HG03139 (cell line): ENCODE measurements around the gene PAQR9.

ENCODE experiments used
- ATAC-seq: cut with Tn5 transposase; IDR thresholded peaks from one replicate; pipeline ENCODE4 v1.9.1; 2021; ENCODE audit not compliant: unreplicated experiment

Gene PAQR9

DNA sequence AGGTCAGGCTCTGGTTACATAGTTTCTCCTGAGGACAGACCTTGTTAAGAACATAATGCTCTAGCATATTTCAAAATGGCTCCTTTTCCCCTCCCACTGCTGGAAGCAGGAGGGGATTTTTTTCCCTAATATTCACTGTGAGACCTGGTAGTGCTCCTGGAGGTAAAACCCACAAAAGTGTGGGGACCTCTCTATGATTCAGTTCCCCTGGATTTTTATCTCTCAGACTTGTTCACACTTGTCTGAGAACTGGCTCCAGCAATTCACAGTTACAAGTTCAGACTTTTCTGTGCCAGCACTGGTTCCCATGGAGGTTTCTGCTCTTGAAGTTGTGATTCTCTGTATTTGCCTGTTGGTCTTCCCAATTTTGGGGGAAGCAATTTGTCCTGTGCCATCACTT is 38.3 kb downstream of the PAQR9 start:
- ATAC-seq = no peak

DNA sequence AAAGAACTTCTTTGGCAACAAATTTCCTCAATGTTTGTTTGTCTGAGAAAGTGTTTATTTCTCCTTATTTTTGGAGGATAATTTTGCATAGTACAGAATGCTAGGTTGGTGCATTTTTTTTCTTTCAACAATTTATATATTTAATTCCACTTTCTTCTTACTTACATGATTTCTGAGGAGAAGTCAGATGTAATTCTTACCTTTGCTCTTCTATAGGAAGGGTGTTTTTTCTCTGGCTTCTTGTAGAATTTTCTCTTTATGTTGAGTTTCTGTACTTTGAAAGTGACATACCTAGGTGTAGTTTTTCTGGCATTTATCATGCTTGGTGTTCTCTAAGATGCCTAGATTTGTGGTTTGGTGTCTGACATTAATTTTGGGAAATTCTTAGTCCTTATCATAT is 39.8 kb downstream of the PAQR9 start:
- ATAC-seq = no peak

DNA sequence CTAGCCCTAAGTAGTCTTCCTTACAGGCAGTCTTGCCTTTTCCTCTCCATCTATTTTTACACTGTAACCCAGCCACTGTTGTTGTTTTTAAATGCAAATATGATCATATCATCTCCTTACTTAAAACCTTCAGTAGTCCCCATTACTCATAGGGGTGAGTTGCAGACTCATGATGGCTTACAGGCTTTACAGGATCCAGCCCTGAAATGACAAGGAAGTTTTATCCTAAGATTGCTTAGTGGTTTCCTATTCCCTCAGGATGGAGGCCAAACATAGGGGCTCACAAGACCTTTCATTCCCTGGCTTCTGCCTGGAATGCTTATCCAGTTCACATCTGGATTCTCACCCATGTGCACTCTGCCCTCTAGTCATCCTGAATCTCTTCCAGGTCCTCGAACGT is 46.9 kb downstream of the PAQR9 start:
- no peak for ATAC-seq

DNA sequence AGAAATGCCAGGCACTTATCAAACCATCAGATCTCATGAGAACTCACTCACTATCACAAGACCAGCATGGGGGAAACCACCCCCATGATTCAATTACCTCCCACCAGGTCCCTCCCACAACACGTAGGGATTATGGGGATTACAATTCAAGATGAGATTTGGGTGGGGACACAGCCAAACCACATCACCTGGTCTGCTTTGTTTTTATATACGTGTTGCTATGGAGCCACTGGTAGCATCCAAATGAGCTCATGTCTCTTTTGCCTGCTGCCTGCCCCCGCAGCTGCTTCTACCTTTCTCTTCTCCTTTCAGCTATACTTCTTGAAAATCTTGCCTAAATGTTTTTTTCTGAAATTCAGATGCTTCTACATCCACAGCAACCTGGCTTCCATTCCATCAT is 47.8 kb downstream of the PAQR9 start:
- no peak for ATAC-seq

DNA sequence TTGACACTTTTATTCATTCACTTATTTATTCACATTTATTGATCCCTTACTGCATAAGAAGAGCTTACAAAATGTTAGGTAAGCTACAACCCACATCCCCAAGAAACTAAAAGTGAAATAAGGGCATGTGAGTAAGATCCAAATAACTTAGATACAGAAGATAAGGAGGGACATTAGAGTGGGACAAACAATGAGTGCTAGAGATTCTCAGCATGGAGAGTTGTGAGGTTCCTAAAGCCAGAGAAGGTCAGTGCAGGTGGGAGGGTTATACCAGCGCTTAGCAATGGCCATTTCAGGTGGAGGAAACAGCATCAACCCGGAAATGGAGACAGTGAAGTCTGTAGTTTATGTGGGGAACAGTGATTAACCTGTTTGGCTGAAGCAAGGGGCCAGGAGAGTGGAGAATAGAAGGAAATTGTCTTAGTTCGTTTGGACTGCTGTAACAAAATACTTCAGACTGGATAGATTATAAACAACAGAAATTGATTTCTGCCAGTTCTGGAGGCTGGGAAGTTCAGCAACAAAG is 49.1 kb downstream of the PAQR9 start:
- no peak for ATAC-seq

DNA sequence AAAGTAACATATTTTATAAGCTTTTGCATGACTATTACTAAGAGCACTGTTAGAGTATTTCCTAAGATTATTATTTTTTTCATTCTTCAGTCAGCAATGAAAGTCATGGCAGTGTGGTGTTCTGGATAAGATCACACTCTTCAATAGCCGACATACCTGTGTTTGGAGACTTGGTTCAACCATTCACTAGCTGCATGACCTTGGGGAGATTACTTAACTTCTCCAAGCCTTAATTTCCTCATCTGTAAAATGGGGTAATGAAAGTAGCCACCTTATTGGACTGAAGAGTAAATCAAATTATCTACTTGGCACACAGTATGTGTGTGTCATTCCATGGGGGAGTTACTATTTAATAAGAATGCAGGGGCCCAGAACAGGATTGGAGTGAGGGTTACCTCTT is 50.0 kb downstream of the PAQR9 start:
- no peak for ATAC-seq

DNA sequence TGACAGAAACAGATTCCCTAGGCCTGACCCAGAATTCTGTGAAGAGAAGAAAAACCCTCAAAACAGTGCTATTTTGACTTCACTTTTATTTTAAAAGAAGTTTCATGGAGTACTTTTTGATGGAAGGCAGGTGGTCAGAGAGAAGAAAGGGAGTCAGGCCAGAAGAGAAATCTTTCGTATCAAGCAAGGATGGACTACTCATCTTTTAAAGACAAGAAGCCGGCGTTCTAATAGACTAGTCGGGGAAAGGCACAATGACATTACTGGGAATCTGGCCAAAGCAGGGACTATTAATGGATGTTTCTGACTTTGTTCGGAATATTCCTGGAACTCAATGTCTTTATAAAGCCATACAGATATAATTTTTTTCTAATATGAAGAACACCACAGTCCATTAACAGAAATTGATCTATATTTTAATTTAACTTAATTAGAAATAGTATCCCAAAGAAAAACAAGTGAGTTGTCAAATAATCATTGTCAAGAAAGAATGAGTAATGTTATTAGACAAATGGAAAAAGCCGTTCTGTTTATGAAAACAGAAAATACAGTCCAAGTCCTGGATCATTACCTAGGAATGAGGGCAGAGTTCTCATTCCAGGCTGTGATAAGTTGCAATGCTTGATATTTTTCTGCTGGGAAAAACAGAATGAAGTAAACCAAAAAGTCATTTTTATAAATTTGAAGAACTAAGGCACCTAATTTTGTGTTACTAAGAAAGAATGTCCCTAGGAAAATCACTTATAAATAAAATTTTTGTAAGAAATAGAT is 50.9 kb downstream of the PAQR9 start:
- ATAC-seq = no peak
